Tongue (tissue), 2 donors: ENCODE results near the gene CCZ1B. TPM values are rescaled to one million over a fixed set of nuclear protein-coding genes. Genes with fewer than 3 reads are reported as not detected.
"Not testable (repeated sequence)": the region's sequence is repeated elsewhere in the genome, so short reads cannot be mapped to it uniquely, and the experiment has no call there.

Experiments
- DNase-seq: peaks from one replicate; pipeline ENCODE4 v3.0.0-alpha.2; 2015
- total RNA-seq: library from RNA; depleted of rRNA; stranded (reverse); fragments of >200 nt; gene quantifications from one replicate; pipeline ENCODE4 v1.2.3, GENCODE V29; 2014

The CCZ1B gene
- total RNA-seq, 1 donor from 2014 or later: 49.0 TPM

GRCh38 chr7:6831018-6831725, 5.1 kb upstream of the CCZ1B start:
- no peak for DNase-seq

- DNase-seq: not testable (repeated sequence)
These were observed 4.0 kb upstream of the CCZ1B start for GRCh38 chr7:6830026-6830425.

DNA sequence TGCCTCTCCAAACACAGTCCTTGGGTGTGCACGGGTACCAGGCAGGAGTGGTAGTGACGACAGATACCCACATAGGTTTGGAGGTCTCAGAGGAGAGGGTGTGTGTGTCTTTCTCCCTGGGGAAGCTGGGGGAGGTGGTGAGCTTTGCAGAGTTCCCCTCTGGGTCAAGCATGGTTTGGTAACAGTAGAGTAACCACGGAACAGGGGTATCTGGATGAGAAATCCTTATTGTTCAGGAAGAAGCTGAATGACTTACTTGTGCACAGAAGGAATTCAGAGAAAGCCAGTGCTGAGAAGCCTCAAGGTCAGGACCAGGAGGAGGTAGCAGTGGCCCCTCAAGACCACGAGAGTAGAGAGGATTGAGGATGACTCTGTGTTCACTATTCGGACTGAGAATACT, 3.5 kb upstream of the CCZ1B start:
- DNase-seq: not testable (repeated sequence)

GRCh38 chr7:6827180-6827579, 1.1 kb upstream of the CCZ1B start:
- DNase-seq: peak; percentile 36

GRCh38 chr7:6825236-6826125, 594 bp downstream of the CCZ1B start:
- not testable (repeated sequence) for DNase-seq

DNA sequence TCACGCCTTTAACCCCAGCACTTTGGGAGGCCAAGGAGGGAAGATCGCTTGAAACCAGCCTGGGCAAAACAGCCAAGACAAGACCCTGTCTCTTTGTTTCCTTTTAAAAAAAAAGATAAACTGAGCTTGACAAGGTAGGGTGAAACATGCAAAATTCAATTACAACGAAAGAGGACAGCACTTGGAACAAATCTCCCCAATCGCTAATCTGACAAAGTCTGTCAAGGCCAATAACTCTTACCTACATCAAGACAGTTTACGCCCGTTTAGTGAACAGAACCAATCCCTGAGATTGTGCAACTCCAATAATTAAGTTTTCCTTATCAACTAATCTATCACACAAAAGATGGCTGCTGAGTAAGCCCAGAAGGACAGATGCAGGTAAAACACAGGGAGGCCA, 4.5 kb downstream of the CCZ1B start:
- DNase-seq: not testable (repeated sequence)

DNA sequence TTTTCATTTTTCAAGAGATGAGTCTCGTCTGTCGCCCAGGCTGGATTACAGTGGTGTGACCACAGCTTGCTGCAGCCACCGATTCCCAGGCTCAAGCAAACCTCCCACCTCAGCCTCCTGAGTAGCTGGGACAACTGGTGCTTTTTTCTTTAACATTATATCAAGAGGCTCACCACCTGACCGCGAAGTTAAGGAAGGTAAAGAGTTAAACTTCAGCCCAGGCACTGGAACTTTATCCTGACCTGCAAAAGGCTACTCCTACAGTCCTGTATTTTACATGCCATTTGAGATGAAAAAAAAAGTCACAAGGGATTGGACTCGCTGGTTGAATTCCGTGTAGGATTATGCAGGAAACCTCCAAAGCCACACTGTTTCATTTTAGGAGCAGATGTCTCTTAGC, 10.6 kb downstream of the CCZ1B start:
- not testable (repeated sequence) for DNase-seq

GRCh38 chr7:6813011-6813410, 13.1 kb downstream of the CCZ1B start:
- not testable (repeated sequence) for DNase-seq

DNA sequence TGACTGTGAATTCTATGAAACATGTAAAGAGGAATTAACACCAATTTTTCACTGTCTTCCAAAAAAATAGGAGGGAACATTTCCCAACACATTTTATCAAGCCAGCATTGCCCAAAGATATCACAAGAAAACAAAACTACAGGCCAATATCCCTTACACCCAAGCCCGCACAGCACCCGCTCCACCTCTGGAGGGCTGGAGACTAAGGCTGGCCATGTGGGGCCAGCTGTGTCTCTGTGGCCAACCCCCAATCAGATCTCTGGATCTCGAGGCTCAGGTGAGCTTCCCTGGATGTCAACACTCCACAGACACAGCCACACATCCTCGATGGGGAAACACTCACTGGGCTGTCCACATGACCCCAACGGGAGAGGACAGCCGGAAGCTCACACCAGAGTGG, 18.1 kb downstream of the CCZ1B start:
- not testable (repeated sequence) for DNase-seq

DNA sequence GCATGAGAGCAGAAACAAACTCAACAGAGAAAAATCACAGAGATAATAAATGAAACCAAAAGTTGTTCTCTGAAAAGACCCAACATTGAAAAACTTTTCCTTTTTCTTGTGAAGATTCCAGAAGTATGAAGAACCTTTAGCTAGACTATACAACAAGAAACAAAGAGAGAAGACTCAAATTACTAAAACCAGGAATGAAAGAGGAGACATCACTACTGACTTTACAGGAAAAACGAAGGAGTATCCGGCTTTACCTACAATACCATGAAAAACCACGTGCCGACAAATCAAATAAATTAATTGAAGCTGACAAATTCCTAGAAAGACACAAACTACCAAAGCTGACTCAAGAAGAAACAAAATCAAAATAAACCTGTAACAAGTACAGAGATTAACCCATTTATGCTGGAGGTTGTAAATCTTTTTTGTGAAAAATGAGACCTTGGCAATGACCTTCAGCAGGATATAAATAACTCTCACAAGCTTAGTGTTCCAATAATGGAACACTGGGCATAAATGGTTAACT, 18.6 kb downstream of the CCZ1B start:
- DNase-seq: not testable (repeated sequence)

- DNase-seq: not testable (repeated sequence)
These were observed 25.7 kb downstream of the CCZ1B start for GRCh38 chr7:6800331-6800730.

GRCh38 chr7:6799887-6800286, 26.2 kb downstream of the CCZ1B start:
- not testable (repeated sequence) for DNase-seq

GRCh38 chr7:6798047-6798446, 28.0 kb downstream of the CCZ1B start:
- not testable (repeated sequence) for DNase-seq

GRCh38 chr7:6797218-6797617, 28.9 kb downstream of the CCZ1B start:
- not testable (repeated sequence) for DNase-seq

DNA sequence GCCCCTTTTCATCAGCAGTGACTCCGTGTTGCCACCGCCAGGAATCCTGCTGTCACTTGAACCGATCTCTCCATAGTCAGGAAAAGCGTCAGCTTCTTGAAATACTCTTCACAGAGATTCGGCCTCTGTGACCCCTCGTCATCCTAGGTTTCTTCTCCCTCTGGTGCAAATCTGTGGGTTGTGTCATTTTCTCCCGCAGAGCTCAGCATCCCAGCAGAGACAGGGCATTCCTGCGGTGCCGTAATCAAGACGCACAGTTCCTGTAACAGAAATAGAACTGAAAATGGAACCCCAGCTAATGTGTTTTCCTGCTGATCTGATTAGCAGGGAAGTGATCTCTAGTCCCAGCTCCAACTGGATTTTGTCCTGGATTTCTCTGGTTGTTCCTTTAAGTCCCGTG, 31.8 kb downstream of the CCZ1B start:
- DNase-seq: not testable (repeated sequence)

- DNase-seq: not testable (repeated sequence)
These were observed 33.8 kb downstream of the CCZ1B start for GRCh38 chr7:6792113-6792872.

DNA sequence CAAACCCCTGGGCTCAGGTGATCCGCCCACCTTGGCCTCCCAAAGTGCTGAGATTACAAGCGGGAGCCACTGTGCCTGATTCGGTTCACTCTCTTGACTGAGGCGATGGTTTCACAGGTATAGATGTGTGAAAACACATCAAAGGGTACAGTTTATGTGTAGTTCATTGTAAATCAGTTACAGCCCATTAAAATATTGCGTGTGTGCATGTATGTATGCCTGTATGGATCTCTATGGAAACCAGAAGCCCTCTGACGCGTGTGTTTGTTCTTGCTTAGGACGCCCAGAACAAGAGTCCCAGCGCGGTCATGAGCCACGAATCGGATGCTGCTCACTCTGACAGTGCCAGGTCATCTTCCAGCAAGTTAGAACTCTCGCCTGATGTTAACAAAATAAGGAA, 36.7 kb downstream of the CCZ1B start:
- DNase-seq: not testable (repeated sequence)

GRCh38 chr7:6781581-6781980, 44.5 kb downstream of the CCZ1B start:
- DNase-seq: not testable (repeated sequence)

DNA sequence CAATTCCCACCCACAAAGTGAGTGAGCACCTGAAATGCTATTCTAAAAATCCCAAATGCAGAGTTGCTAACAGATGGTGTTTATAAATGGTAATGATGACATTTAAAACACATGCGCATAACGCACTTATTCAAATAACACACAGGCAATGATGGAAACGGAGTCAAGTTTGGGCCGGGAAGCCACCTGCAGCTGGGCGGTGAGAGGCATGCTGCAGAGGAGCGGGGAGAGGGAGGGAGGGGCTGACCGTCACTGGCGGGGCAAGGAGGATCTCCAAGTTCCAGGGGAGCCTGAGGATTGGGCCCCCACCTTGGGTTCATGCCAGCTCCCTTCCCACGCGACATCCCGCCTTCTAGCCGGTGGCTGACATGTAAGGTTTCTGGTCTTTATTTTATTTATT, 64.9 kb downstream of the CCZ1B start:
- DNase-seq: not testable (repeated sequence)

DNA sequence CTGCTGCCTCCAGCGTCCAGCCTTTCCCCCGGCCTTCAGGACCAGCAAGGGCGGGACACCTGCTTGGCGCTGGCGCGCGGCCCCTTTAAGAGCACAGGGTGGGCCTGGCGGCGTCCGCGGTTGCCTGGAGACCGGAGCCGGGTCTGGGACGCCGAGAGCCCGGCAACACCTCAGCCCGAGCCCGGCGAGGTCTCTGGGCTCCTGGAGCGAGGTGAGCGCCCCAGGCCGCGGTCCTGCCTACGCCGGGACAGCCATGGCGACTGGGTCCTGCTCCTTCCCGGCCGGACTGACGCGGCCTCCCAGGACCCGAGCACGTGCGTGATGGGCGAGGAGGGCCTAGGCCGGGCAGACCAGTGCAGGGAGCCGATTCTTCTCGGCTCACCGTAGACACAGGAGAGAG, 72.1 kb downstream of the CCZ1B start, which contains the start of gene RSPH10B2:
RSPH10B2 (plus strand) TSS at position 140 of the 400 bp plus-strand sequence. CDS start 3,575 bp downstream, outside the sequence.
- DNase-seq: not testable (repeated sequence)

DNA sequence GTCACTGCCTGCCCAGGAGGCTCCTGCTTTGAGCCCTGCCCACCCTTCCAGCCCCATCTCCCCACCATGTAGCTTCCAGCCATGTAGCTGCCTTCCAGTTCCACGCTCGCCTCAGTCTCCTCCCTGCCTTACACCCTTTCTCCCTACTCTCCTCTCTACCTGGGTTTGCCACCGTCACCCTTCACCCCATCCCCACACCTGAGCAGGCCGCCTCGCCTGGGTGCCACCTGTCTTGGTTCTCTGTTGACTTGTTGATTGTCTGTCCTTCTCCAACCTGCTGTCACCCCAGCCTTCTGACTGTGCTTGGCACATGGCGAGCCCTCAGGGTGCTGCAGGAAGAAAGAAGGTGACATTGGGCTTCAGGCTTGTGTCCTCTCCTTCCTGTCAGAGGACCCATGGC, 75.9 kb downstream of the CCZ1B start:
- not testable (repeated sequence) for DNase-seq

DNA sequence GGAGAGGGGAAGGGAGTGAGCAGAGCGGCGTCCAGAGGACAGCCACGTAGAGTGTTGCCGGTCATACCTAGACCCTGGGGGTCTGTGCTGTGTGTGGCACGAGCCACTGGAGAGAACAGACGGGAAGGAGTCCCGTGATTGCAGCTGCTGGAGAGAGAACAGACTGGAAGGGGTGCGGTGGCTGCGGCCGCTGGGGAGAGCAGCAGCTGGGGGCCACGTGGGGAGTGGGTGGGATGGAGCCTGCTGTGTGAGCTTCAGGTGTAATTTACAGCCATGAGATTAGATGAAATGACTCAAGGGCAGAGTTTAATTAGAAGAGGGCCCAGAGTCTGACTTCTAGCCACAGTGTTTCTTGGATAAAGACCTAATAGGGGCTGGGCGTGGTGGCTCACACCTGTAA, 76.7 kb downstream of the CCZ1B start:
- DNase-seq: not testable (repeated sequence)
